ENCODE data around the gene CTCF. TPM values are rescaled to one million over a fixed set of nuclear protein-coding genes. Genes with fewer than 3 reads are reported as not detected.

The CTCF gene
- total RNA-seq, 6 experiments from 2014 or later, result 22.6 to 31.1 (median 29.4) TPM

DNA sequence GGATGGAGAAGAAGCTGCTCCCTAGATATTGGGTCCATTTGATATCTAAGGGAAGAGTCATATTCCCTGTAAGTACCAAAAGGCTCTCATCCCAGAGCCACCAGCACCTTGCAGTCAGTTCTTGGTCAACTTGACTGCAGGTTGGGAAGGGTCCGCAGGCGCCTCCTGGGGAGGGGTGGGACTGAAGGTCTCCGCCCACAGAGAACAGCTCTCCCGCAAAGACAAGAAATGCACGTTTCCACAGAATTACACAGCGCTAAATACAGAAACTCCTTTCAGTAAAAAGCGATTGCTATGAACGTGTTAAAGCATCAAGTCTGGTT, 864 bp upstream of the CTCF start:
- peak overlapping the region; percentile 87 for H3K27ac Mint-ChIP-seq
- H3K9me3 Mint-ChIP-seq, result no peaks in the 10 kb centered on the region
- H3K4me3 Mint-ChIP-seq, result peak overlapping the region; percentile 90
- no peak for DNase-seq
- H3K27me3 Mint-ChIP-seq (ENCODE audit: insufficient read depth), result no peaks in the 10 kb centered on the region
- 0 out of 2 replicates have a peak, but pooled peaks cover 4% of the 10 kb centered on the region for H3K36me3 Mint-ChIP-seq (ENCODE audit: low read depth)
- H3K4me1 Mint-ChIP-seq (ENCODE audit: low read depth), result peaks cover 26% of the 10 kb centered on the region
- TF ChIP-seq, protein P1, sequence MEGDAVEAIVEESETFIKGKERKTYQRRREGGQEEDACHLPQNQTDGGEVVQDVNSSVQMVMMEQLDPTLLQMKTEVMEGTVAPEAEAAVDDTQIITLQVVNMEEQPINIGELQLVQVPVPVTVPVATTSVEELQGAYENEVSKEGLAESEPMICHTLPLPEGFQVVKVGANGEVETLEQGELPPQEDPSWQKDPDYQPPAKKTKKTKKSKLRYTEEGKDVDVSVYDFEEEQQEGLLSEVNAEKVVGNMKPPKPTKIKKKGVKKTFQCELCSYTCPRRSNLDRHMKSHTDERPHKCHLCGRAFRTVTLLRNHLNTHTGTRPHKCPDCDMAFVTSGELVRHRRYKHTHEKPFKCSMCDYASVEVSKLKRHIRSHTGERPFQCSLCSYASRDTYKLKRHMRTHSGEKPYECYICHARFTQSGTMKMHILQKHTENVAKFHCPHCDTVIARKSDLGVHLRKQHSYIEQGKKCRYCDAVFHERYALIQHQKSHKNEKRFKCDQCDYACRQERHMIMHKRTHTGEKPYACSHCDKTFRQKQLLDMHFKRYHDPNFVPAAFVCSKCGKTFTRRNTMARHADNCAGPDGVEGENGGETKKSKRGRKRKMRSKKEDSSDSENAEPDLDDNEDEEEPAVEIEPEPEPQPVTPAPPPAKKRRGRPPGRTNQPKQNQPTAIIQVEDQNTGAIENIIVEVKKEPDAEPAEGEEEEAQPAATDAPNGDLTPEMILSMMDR (IDR thresholded peaks at IDR 0.05), result no peak

- peaks cover 28% of the 10 kb centered on the region for H3K4me1 Mint-ChIP-seq (ENCODE audit: low read depth)
Observed at GRCh38 chr16:67561824-67562525, 351 bp upstream of the CTCF start.

GRCh38 chr16:67562918-67563707, 787 bp downstream of the CTCF start:
- Mint-ChIP-seq H3K27ac (peak overlapping the region; percentile 89), H3K4me3 (peak overlapping the region; percentile 87), H3K9me3 (no peaks in the 10 kb centered on the region), H3K36me3 (ENCODE audit: low read depth) (0 out of 2 replicates have a peak, but pooled peaks cover 4% of the 10 kb centered on the region), H3K27me3 (ENCODE audit: insufficient read depth) (no peaks in the 10 kb centered on the region), H3K4me1 (ENCODE audit: low read depth) (peaks cover 31% of the 10 kb centered on the region)
- peak; percentile 33 for DNase-seq
- TF ChIP-seq, protein P1 (IDR thresholded peaks at IDR 0.05), result peak; percentile 49; the same call in 1 of the 2 replicates

More at GRCh38 chr16:67561824-67562525, 351 bp upstream of the CTCF start:
- Mint-ChIP-seq H3K9me3 (no peaks in the 10 kb centered on the region), H3K27me3 (ENCODE audit: insufficient read depth) (no peaks in the 10 kb centered on the region), H3K27ac (peak overlapping the region; percentile 87), H3K36me3 (ENCODE audit: low read depth) (0 out of 2 replicates have a peak, but pooled peaks cover 4% of the 10 kb centered on the region), H3K4me3 (peak overlapping the region; percentile 90)
- TF ChIP-seq, protein P1 (IDR thresholded peaks at IDR 0.05), result no peak
- peak; percentile 95 for DNase-seq

DNA sequence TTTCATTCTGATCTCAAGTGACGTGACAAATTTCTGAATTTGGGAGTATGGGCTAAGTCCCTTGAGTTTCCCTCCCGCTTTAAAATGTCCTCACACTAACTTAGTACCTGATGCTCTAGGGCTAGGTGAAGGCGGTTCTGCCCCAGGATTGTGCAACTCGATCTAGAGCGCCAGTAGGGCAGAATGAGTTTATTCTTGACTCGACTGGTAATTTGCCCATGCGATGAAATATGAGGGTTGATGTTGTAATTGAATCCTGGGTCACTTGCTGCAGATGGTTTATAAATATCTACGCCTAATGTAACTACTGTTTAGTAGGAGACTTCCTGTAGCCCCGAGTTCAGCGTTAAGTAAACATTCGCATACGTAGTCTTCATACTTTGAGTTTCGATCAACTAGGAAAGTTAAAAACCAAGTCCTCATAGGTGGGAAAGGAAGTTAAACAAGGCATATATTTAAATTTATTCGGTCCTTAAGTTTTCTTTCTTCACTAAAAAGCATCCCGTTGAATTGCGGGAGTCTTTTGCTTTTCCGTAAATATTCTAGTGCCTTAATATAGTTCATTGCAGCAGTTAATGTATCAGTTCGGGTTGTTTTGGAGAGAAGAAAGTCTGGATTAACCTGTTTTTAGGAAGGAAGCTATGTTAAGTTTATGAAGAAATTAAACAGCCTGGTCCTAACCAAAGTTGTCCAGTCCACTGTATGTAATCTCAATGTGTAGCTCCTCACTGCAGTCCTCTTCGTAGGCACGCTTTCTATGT, 1.6 kb downstream of the CTCF start:
- DNase-seq, result peak; percentile 59
- Mint-ChIP-seq H3K27ac (peak overlapping the region; percentile 89), H3K9me3 (no peaks in the 10 kb centered on the region), H3K36me3 (ENCODE audit: low read depth) (0 out of 2 replicates have a peak, but pooled peaks cover 4% of the 10 kb centered on the region), H3K4me1 (ENCODE audit: low read depth) (peaks cover 31% of the 10 kb centered on the region), H3K4me3 (peak overlapping the region; percentile 87), H3K27me3 (ENCODE audit: insufficient read depth) (no peaks in the 10 kb centered on the region)
- TF ChIP-seq, protein P1 (IDR thresholded peaks at IDR 0.05), result no peak

DNA sequence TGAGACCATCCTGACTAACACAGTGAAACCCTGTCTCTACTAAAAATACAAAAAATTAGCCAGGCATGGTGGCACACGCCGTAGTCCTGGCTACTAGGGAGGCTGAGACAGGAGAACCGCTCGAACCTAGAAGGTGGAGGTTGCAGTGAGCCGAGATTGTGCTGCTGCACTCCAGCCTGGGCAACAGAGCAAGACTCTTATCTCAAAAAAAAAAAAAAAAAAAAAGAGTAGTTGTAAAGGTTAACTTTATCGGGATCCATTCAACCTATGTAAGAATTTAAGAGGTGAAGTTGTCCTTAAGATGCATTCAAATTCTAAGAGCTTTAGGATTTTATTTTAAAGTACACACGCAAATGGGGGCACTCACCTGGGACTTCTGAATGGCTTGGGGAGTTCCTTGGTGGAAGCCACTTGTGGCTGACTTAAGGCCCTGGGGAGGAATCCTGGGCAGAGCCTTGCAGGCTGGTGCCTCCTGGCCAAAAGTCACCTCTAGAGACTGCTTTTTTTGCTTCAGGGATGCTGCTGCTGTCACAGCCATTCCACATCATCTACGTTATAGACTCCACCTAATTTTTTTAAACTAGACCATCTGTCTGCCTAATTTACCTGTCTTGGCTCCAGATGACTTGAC, 3.3 kb downstream of the CTCF start:
- Mint-ChIP-seq H3K4me1 (ENCODE audit: low read depth) (peaks cover 27% of the 10 kb centered on the region), H3K36me3 (ENCODE audit: low read depth) (0 out of 2 replicates have a peak, but pooled peaks cover 4% of the 10 kb centered on the region), H3K27me3 (ENCODE audit: insufficient read depth) (no peaks in the 10 kb centered on the region), H3K4me3 (no peak overlapping the region), H3K27ac (no peak overlapping the region), H3K9me3 (no peaks in the 10 kb centered on the region)
- TF ChIP-seq, protein P1 (IDR thresholded peaks at IDR 0.05), result no peak
- no peak for DNase-seq

All from HFFc6 (cell line).